Activated T-cell treated with anti-CD3 and anti-CD28 coated beads, Interleukin-2, amount 50 U/mL, for 48 hours (primary cell): ENCODE measurements around the gene DISP3.

Source experiments
- DNase-seq, 2 experiments: peaks; one replicate each; pipeline ENCODE4 v3.0.0-alpha.2; 2020

DISP3 gene

GRCh38 chr1:11462224-11462923, 16.6 kb upstream of the DISP3 start:
- DNase-seq, result no peak

GRCh38 chr1:11463177-11463576, 15.8 kb upstream of the DISP3 start:
- DNase-seq, result no peak

- DNase-seq, result no peak
Observed at GRCh38 chr1:11465307-11465706, 13.6 kb upstream of the DISP3 start.

GRCh38 chr1:11466416-11466815, 12.5 kb upstream of the DISP3 start:
- DNase-seq, result no peak

- DNase-seq, result no peak
Observed at GRCh38 chr1:11468878-11469277, 10.1 kb upstream of the DISP3 start.

GRCh38 chr1:11470912-11471311, 8.0 kb upstream of the DISP3 start:
- DNase-seq, result no peak

- DNase-seq, result no peak
Observed at GRCh38 chr1:11471473-11471872, 7.5 kb upstream of the DISP3 start.

- no peak for DNase-seq
Observed at GRCh38 chr1:11472284-11472683, 6.7 kb upstream of the DISP3 start.

- no peak for DNase-seq
Observed at GRCh38 chr1:11472741-11473140, 6.2 kb upstream of the DISP3 start.

- DNase-seq, result peak; percentile 24 to 31
Observed at GRCh38 chr1:11473491-11474034, 5.4 kb upstream of the DISP3 start.

- no peak for DNase-seq
Observed at GRCh38 chr1:11474826-11475225, 4.1 kb upstream of the DISP3 start.

- no peak for DNase-seq
Observed at GRCh38 chr1:11475748-11476147, 3.2 kb upstream of the DISP3 start.

GRCh38 chr1:11479375-11479979, 522 bp downstream of the DISP3 start:
- peak in 1 of 2 experiments; percentile 23 for DNase-seq

GRCh38 chr1:11481019-11481418, 2.1 kb downstream of the DISP3 start:
- no peak for DNase-seq

GRCh38 chr1:11482198-11482597, 3.2 kb downstream of the DISP3 start:
- no peak for DNase-seq

GRCh38 chr1:11482701-11483479, 3.9 kb downstream of the DISP3 start:
- DNase-seq, result no peak

- DNase-seq, result no peak
Observed at GRCh38 chr1:11483581-11484320, 4.8 kb downstream of the DISP3 start.

- no peak for DNase-seq
Observed at GRCh38 chr1:11484321-11484655, 5.3 kb downstream of the DISP3 start.

GRCh38 chr1:11485191-11485590, 6.2 kb downstream of the DISP3 start:
- DNase-seq, result no peak

GRCh38 chr1:11486231-11487009, 7.5 kb downstream of the DISP3 start:
- no peak for DNase-seq

GRCh38 chr1:11487196-11487751, 8.3 kb downstream of the DISP3 start:
- DNase-seq, result no peak

GRCh38 chr1:11488201-11488770, 9.3 kb downstream of the DISP3 start:
- DNase-seq, result no peak
